Measurements from ENCODE around the gene SGMS2. TPM values are rescaled to one million over a fixed set of nuclear protein-coding genes. Genes with fewer than 3 reads are reported as not detected.

The SGMS2 gene
- total and polyA plus RNA-seq, 9 of the 15 experiments (the other 6 are each of a cell fraction or from before 2014, with no cell fraction given), result 0.07 to 0.25 (median 0.11) TPM; not detected in 5

DNA sequence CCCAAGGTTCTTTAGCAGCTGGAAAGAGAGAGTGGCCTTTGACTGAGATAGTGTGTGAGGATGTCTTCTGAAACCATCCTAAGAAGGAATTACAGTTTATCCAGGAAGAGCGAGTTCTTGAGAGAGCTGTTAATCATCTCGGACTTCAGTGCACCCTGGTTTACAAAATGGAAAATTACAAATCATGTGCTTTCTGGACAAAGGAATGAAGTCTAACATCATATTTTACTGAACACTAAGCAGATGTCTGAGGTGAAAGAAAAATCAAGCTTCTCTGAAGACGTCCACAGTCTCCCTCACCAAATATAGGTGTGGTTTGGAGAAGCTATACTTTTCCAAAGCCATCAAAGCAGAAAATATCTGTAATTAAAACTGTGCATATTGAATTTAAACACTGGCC, 75.8 kb downstream of the SGMS2 start (continued):
- TF ChIP-seq, protein P1, sequence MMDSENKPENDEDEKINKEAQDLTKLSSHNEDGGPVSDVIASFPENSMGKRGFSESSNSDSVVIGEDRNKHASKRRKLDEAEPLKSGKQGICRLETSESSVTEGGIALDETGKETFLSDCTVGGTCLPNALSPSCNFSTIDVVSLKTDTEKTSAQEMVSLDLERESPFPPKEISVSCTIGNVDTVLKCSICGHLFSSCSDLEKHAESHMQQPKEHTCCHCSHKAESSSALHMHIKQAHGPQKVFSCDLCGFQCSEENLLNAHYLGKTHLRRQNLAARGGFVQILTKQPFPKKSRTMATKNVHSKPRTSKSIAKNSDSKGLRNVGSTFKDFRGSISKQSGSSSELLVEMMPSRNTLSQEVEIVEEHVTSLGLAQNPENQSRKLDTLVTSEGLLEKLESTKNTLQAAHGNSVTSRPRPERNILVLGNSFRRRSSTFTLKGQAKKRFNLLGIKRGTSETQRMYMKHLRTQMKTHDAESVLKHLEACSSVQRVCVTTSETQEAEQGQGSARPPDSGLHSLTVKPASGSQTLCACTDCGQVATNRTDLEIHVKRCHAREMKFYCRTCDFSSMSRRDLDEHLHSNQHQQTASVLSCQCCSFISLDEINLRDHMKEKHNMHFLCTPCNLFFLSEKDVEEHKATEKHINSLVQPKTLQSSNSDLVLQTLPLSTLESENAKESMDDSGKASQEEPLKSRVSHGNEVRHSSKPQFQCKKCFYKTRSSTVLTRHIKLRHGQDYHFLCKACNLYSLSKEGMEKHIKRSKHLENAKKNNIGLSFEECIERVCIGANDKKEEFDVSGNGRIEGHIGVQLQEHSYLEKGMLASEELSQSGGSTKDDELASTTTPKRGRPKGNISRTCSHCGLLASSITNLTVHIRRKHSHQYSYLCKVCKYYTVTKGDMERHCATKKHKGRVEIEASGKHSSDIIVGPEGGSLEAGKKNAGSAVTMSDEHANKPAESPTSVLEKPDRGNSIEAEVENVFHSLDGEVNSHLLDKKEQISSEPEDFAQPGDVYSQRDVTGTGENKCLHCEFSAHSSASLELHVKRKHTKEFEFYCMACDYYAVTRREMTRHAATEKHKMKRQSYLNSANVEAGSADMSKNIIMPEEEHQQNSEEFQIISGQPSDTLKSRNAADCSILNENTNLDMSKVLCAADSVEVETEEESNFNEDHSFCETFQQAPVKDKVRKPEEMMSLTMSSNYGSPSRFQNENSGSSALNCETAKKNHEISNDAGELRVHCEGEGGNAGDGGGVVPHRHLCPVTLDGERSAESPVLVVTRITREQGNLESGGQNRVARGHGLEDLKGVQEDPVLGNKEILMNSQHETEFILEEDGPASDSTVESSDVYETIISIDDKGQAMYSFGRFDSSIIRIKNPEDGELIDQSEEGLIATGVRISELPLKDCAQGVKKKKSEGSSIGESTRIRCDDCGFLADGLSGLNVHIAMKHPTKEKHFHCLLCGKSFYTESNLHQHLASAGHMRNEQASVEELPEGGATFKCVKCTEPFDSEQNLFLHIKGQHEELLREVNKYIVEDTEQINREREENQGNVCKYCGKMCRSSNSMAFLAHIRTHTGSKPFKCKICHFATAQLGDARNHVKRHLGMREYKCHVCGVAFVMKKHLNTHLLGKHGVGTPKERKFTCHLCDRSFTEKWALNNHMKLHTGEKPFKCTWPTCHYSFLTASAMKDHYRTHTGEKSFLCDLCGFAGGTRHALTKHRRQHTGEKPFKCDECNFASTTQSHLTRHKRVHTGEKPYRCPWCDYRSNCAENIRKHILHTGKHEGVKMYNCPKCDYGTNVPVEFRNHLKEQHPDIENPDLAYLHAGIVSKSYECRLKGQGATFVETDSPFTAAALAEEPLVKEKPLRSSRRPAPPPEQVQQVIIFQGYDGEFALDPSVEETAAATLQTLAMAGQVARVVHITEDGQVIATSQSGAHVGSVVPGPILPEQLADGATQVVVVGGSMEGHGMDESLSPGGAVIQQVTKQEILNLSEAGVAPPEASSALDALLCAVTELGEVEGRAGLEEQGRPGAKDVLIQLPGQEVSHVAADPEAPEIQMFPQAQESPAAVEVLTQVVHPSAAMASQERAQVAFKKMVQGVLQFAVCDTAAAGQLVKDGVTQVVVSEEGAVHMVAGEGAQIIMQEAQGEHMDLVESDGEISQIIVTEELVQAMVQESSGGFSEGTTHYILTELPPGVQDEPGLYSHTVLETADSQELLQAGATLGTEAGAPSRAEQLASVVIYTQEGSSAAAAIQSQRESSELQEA (IDR thresholded peaks at IDR 0.05; ENCODE audit: low read depth), result no peak
- no peak for TF ChIP-seq MAFG (tag; conservative IDR thresholded peaks at IDR 0.05)
- no peak for TF ChIP-seq MYC (IDR thresholded peaks at IDR 0.05; ENCODE audit: low read depth, low read length)
- no peak for TF ChIP-seq MYC (CRISPR knock-in tag; IDR thresholded peaks at IDR 0.05; ENCODE audit: borderline replicate concordance, low read depth)
- no peak for TF ChIP-seq RBM39 (optimal IDR thresholded peaks at IDR 0.05; ENCODE audit: low read depth, low read length)
- TF ChIP-seq C11orf30 (IDR thresholded peaks at IDR 0.05; ENCODE audit: low read depth), result no peak
- TF ChIP-seq, protein P2, sequence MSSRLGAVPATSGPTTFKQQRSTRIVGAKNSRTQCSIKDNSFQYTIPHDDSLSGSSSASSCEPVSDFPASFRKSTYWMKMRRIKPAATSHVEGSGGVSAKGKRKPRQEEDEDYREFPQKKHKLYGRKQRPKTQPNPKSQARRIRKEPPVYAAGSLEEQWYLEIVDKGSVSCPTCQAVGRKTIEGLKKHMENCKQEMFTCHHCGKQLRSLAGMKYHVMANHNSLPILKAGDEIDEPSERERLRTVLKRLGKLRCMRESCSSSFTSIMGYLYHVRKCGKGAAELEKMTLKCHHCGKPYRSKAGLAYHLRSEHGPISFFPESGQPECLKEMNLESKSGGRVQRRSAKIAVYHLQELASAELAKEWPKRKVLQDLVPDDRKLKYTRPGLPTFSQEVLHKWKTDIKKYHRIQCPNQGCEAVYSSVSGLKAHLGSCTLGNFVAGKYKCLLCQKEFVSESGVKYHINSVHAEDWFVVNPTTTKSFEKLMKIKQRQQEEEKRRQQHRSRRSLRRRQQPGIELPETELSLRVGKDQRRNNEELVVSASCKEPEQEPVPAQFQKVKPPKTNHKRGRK (tag; IDR thresholded peaks at IDR 0.05), result no peak
- no peak for TF ChIP-seq ZNF184 (CRISPR knock-in tag; IDR thresholded peaks at IDR 0.05)
- TF ChIP-seq KDM4B (IDR thresholded peaks at IDR 0.05; ENCODE audit: borderline replicate concordance in 2 of 2, low read depth in 1 of 2), result no peak
- no peak for TF ChIP-seq ZFP30 (CRISPR knock-in tag; IDR thresholded peaks at IDR 0.05; ENCODE audit: borderline replicate concordance)
- TF ChIP-seq U2AF1 (optimal IDR thresholded peaks at IDR 0.05; ENCODE audit: low read depth, low read length), result no peak
- TF ChIP-seq CXXC5 (CRISPR knock-in tag; IDR thresholded peaks at IDR 0.05), result no peak
- TF ChIP-seq ZKSCAN3 (CRISPR knock-in tag; IDR thresholded peaks at IDR 0.05), result no peak
- TF ChIP-seq, protein P3, sequence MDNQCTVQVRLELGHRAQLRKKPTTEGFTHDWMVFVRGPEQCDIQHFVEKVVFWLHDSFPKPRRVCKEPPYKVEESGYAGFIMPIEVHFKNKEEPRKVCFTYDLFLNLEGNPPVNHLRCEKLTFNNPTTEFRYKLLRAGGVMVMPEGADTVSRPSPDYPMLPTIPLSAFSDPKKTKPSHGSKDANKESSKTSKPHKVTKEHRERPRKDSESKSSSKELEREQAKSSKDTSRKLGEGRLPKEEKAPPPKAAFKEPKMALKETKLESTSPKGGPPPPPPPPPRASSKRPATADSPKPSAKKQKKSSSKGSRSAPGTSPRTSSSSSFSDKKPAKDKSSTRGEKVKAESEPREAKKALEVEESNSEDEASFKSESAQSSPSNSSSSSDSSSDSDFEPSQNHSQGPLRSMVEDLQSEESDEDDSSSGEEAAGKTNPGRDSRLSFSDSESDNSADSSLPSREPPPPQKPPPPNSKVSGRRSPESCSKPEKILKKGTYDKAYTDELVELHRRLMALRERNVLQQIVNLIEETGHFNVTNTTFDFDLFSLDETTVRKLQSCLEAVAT (IDR thresholded peaks at IDR 0.05), result no peak
- TF ChIP-seq CBX1 (IDR thresholded peaks at IDR 0.05; ENCODE audit: low read depth), result no peak
- TF ChIP-seq TBP (optimal IDR thresholded peaks at IDR 0.05; ENCODE audit: low read depth, low read length), result no peak
